Left ventricle myocardium inferior (tissue), 1 donor: ENCODE measurements around the gene FAM174C. TPM values are rescaled to one million over a fixed set of nuclear protein-coding genes. Genes with fewer than 3 reads are reported as not detected.
A peak's percentile ranks its signal among the peaks of the same experiment; 100 is the strongest.

Source experiments
- DNase-seq: peaks from one replicate; pipeline ENCODE4 v3.0.0-alpha.2; 2020
- H3K27ac ChIP-seq: fragments of 200-600 bp; replicated peaks from 2 replicates; pipeline ENCODE4 v1.8.0; 2021
- H3K27me3 ChIP-seq: fragments of 200-600 bp; 2 replicates; pipeline ENCODE4 v1.8.0; 2021; ENCODE audit warnings: low read depth
- H3K36me3 ChIP-seq: fragments of 200-600 bp; 2 replicates; pipeline ENCODE4 v1.8.0; 2021
- H3K4me1 ChIP-seq: fragments of 200-600 bp; 2 replicates; pipeline ENCODE4 v1.8.0; 2021
- H3K4me3 ChIP-seq: fragments of 200-600 bp; 2 replicates; pipeline ENCODE4 v1.8.0; 2021; ENCODE audit warnings: mild to moderate bottlenecking, moderate library complexity
- H3K9me3 ChIP-seq: fragments of 200-600 bp; replicated peaks from 2 replicates; pipeline ENCODE4 v1.8.0; 2021
- intact Hi-C: fragments of 100-400 bp; cut with micrococcal nuclease; formaldehyde crosslinking; loops from one replicate; pipeline ENCODE4 v1.11.0; 2022
- total RNA-seq: library from RNA; stranded (reverse); fragmentation: NEBNext Ultra II Directional; extraction: Animal tissue kit (Norgen Biotek cat#: 25700); gene quantifications from one replicate; pipeline ENCODE4 v1.2.1, GENCODE V29; 2021
- TF ChIP-seq, protein P1 (sequence below): fragments of 200-600 bp; IDR thresholded peaks from 2 replicates; pipeline ENCODE4 v1.8.0; 2021; ENCODE audit warnings: antibody characterized with exemption, mild to moderate bottlenecking, borderline replicate concordance
- donor health status: DM: no; HTN: yes; CAD: no; lungs with severe emphysema.

Gene FAM174C
- total RNA-seq, 1 donor from 2014 or later, result 12.4 TPM

DNA sequence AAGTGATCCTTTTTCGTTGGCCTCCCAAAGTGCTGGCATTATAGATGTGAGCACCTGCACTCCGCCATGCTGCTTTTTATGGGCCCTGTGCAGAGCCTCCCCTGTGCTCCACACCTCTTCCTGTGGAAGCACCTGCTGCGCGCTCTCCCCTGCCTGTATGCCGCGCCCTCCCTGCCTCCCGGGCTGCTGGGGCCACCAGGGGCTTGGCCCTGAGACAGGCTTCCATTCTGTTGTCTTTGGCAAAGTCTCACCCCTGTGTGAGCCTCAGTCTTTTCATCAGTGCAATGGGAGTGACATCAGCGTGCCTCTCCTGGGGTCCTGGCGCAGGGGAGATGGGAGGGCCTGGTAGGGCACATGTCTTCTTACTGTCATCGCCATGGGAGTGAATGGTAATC lies 1.3 kb downstream of the FAM174C start:
- no peak for DNase-seq
- TF ChIP-seq, protein P1, sequence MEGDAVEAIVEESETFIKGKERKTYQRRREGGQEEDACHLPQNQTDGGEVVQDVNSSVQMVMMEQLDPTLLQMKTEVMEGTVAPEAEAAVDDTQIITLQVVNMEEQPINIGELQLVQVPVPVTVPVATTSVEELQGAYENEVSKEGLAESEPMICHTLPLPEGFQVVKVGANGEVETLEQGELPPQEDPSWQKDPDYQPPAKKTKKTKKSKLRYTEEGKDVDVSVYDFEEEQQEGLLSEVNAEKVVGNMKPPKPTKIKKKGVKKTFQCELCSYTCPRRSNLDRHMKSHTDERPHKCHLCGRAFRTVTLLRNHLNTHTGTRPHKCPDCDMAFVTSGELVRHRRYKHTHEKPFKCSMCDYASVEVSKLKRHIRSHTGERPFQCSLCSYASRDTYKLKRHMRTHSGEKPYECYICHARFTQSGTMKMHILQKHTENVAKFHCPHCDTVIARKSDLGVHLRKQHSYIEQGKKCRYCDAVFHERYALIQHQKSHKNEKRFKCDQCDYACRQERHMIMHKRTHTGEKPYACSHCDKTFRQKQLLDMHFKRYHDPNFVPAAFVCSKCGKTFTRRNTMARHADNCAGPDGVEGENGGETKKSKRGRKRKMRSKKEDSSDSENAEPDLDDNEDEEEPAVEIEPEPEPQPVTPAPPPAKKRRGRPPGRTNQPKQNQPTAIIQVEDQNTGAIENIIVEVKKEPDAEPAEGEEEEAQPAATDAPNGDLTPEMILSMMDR, result no peak
- intact Hi-C loops, result no loop called here
- Histone ChIP-seq H3K4me1 (peaks cover 59% of the 10 kb centered on the region), H3K9me3 (no peaks in the 10 kb centered on the region), H3K27ac (peak overlapping the region; percentile 100), H3K4me3 (peak overlapping the region; percentile 86), H3K36me3 (peaks cover 44% of the 10 kb centered on the region), H3K27me3 (no peaks in the 10 kb centered on the region)

DNA sequence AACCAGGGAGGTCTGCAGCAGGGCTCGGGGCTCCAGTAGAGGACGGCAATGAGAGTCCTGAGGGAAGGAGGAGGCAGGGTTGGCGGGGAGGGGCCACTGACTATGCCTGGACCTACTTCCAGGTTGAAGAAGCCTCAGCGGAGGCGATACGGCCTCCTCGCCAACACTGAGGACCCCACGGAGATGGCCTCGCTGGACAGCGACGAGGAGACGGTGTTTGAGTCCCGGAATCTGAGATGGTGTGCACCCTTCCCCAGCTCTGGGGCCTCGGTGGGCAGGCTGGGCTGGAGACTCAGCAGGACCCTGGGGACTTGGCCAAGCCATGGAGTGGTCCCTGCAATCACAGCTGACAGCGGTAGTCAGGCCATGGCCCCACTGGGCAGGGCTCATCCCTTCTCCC lies 1.7 kb downstream of the FAM174C start:
- intact Hi-C loops, result no loop called here
- Histone ChIP-seq H3K27me3 (no peaks in the 10 kb centered on the region), H3K4me1 (peaks cover 55% of the 10 kb centered on the region), H3K27ac (no peak overlapping the region), H3K4me3 (no peak overlapping the region), H3K36me3 (peaks cover 40% of the 10 kb centered on the region), H3K9me3 (no peaks in the 10 kb centered on the region)
- no peak for DNase-seq
- TF ChIP-seq, protein P1, result no peak

DNA sequence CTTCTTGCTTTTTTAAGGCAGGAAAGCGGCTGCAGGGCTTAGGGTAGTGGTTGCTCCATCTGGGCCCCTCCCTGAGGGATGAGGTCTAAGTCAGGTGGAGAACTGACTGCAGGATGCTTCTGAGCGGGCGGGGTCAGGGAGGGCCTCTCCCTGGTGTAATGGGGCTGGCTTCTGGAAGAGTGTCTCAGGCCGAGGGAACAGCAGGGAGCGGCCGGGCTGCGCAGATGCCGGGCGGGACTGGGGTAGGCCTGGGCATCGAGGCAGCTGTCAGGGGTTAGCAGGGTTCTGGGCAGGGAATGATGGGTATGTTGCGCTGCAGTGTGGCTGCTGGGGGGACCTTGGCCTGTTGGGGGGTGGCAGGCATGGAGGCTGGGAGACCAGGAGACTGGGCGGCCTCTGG lies 2.7 kb downstream of the FAM174C start:
- intact Hi-C loops, result no loop called here
- Histone ChIP-seq H3K9me3 (no peaks in the 10 kb centered on the region), H3K4me3 (no peak overlapping the region), H3K27ac (no peak overlapping the region), H3K27me3 (peaks cover 5% of the 10 kb centered on the region), H3K36me3 (peaks cover 30% of the 10 kb centered on the region), H3K4me1 (peaks cover 44% of the 10 kb centered on the region)
- TF ChIP-seq, protein P1, result no peak
- no peak for DNase-seq

DNA sequence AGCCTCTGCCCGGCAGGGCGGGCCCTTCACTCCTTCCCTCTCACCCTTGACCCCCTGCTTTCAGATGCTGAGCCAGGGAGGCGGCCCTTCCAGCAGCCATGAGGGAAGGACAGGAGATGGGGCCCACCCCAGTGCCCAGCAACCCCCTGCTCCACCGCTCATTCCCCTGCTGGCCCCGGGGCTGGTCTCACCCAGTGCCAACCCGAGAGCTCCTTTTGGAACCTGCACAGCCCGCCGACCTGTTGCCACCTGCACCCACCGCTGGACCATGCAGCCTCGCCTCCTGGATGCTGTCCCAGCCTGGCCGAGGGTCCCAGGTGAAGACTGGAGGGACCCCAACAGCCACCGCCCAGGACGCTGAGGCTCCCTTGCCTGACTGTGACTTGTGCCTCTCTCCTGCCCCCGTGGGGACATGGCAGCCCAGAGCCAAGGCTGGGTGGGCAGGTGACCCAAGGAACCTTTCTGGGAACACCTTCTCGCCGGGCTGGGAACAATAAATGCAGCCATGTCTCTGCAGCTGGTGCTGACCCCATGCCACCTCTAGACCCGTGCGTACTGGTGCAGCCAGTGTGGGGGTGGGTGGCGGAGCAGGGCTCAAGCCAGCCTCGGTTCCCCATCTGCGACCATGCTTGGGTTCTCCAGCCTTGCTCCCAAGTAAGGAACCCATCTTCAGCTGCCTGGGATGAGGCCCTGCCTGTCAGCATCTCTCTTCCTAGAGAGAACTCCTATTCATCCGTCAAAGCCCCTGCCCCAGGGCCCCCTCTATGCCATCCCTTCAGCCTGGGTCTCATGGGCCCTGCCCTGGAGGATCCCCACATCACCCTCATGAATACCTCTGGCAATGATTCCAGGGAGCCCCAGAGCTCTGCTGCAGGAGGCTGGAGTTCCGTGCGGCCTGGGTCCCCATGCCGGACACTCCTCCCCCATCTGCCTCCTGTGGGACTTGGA lies 3.7 kb downstream of the FAM174C start:
- peaks cover 20% of the 10 kb centered on the region for H3K36me3 ChIP-seq
- no peak overlapping the region for H3K4me3 ChIP-seq
- intact Hi-C loops, result no loop called here
- H3K4me1 ChIP-seq, result peaks cover 35% of the 10 kb centered on the region
- TF ChIP-seq, protein P1, result no peak
- peaks cover 14% of the 10 kb centered on the region for H3K27me3 ChIP-seq
- no peaks in the 10 kb centered on the region for H3K9me3 ChIP-seq
- DNase-seq, result no peak
- no peak overlapping the region for H3K27ac ChIP-seq

DNA sequence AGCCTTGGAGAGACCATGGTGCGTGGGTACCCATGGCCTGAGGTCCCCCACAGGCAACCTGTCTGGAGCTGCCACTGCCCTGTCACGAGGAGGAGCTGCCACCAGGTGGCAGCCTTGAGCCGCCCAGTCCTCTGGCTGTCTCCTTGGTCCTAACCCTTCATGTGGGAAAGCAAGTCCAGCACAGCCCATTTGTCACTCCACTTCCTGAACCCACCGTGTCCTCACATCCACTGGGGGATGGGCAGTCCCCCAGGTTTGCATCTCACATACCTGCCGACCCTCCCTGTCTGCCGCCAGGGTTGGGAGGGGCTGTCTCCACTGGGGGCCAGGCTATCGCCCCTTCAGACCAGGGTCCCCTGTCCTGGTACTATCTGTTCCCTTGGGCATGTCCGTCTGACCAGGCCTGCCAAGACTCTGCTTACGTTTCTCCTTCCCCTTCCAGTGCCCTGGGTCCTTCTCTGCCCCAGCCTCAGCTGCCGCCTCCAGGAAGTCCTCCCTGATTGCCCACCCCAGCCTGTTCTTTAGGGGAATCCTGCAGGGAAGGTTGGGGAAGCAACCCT lies 4.5 kb downstream of the FAM174C start:
- Histone ChIP-seq H3K27me3 (peaks cover 23% of the 10 kb centered on the region), H3K9me3 (no peaks in the 10 kb centered on the region), H3K36me3 (peaks cover 12% of the 10 kb centered on the region), H3K4me3 (no peak overlapping the region), H3K4me1 (peaks cover 27% of the 10 kb centered on the region), H3K27ac (no peak overlapping the region)
- TF ChIP-seq, protein P1, result peak; percentile 98
- DNase-seq, result peak; percentile 81
- intact Hi-C loops, result no loop called here
